GM18511 (cell line): ENCODE data around the gene MIF4GD.
"Not testable (repeated sequence)": the region's sequence is repeated elsewhere in the genome, so short reads cannot be mapped to it uniquely, and the experiment has no call there.

ENCODE experiments used
- ATAC-seq: cut with Tn5 transposase; IDR thresholded peaks from one replicate; pipeline ENCODE4 v1.9.1; 2021; ENCODE audit warnings: mild to moderate bottlenecking, moderate library complexity; ENCODE audit not compliant: unreplicated experiment

MIF4GD gene

DNA sequence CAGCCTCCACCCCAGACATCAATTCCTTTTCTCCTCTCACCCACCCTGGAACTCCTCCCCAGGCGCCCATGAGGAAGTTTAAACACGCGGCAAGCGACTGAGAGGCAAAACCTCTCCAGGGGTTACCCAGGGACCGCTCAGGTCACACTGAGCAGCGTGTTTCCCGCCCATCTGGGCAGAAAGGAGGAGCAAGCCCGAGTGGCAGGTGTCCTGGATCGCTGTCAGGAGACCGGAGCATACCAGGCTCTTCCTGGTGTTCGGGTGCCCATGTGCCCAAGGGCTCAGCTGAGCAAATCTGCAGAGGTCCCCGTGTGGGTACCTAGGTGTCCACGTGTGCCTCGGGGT lies 17.7 kb upstream of the MIF4GD start:
- peak; percentile 21 for ATAC-seq

DNA sequence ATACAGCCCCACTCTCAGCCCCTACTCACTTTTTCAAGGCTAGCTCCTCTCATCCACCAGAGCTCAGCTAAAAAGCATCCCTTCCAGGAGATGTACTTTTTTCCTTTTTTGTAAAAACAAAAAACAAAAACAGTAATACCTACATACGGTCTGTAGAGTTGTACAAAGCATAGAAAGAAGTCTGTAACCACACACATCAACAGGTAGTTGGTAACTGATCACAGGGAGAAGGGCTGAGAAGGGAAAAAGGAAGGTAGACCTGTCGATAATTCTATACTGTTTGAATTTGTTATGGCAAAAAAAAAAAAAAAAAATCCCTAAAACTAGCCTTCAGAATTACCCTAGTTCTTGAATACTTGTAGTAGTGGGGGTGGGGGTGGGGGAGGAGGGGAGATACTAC lies 17.3 kb upstream of the MIF4GD start:
- no peak for ATAC-seq

DNA sequence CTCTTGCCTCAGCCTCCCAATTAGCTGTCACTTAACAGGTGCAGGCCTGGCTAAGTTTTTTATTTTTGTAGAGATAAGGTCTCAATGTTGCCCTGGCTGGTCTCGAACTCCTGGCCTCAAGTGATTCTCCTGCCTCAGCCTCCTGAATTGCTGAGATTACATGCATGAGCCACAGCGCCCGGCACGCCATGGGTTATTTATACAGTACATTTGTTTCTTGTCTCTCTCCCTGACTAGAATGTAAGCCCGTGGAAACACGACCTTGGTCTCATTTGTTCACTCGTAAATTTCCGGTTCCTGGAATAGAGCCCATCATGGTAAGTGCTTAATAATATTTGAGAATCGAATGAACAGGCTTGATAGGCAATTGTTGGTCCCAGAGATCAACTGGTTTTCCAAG lies 16.2 kb upstream of the MIF4GD start:
- no peak for ATAC-seq

DNA sequence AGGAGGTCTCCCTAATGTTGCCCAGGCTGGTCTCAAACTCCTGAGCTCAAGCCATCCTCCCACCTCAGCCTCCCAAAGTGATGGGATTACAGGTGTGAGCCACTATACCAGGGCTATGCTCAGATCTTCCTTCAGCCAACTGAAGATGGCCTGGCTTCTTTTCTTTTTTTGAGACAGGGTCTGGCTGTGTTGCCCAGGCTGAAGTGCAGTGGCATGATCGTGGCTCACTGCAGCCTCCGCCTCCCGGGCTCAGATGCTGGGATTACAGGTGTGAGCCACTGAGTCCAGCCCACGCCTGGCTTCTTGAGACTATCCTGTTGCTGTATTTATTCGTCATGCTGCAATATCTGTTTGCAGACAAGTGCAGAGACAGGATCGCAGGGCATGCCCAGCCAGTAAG lies 14.1 kb upstream of the MIF4GD start:
- no peak for ATAC-seq

DNA sequence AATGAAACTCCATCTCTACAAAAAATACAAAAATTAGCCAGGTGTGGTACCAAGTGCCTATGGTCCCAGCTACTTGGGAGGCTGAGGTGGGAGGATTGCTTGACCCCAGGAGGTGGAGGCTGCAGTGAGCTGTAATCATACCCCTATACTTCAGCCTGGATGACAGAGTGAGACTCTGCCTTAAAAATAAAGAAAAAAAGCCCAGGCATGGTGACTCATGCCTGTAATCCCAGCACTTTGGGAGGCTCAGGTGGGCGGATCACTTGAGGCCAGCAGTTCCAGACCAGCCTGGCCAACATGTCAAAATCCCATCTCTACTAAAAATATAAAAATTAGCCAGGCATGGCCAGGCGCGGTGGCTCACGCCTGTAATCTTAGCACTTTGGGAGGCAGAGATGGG lies 9.2 kb upstream of the MIF4GD start:
- ATAC-seq: not testable (repeated sequence)

DNA sequence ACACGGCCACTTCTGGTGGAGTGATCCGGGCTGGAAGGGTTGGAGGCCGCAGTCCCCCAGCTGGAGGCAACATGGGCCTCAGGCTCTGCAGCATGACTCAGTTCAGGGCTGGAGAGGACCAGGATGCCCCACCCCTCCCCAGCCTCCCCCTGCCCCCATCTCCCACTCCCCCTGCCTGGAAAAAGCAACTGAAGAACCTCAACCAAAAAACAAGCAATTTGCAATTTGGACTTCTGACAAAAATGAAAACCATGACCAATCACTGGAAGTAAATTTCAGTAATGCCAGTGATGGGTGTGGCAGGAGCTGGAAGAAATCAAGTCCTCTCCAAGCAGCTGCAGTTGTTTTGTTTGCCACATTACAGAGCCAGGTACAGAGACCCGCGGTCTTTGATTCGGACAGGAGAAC lies 6.6 kb upstream of the MIF4GD start:
- ATAC-seq: no peak

DNA sequence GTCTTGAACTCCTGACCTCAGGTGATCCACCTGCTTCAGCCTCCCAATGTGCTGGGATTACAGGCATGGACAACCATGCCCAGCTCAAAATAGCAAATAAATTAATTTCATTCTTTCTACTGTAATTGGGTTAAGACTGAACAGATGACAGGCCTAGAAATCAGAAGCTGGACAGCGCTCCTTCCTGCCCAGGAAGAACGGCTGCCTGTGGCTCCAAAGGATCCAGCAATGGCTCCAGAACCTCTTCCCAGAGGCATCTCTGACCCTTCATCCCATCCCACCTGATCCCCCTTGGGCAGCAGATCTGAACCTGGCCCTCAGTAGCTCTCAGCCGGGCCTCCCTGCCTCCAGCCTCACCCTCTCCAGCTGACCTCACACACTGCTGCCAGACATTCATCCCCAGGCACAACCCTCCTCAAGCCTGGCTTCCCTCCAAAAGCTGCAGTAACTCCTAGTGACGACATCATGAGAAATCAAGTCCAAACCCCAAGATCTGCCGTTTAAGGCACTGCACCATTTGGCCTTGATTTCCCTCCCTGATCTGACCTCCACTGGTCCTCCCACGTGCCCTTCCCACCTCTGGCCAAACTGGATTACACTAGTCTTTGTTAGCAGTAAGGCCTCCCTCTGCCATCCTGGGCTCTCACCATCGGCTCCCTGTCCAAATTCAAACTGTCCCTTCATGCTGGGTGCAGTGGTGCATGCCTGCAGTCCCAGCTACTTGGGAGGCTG lies 3.1 kb upstream of the MIF4GD start:
- ATAC-seq: no peak

DNA sequence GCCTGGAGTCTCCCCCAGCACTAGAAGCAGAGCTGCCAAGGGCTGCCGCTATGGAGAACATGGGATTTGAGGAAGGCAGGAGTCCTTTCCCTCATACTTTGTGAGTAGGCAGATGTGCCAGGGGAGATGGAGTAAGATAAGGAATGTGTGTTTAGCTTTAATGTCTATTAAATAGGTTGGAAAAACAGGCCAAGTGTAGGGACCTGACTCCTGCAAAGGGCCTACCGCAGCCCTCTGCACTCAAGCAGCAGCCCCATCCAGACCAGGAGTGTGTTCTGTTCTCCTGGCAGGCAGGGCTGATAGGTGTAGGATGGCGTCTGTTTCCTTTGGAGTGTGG lies 1.8 kb upstream of the MIF4GD start:
- ATAC-seq: no peak

DNA sequence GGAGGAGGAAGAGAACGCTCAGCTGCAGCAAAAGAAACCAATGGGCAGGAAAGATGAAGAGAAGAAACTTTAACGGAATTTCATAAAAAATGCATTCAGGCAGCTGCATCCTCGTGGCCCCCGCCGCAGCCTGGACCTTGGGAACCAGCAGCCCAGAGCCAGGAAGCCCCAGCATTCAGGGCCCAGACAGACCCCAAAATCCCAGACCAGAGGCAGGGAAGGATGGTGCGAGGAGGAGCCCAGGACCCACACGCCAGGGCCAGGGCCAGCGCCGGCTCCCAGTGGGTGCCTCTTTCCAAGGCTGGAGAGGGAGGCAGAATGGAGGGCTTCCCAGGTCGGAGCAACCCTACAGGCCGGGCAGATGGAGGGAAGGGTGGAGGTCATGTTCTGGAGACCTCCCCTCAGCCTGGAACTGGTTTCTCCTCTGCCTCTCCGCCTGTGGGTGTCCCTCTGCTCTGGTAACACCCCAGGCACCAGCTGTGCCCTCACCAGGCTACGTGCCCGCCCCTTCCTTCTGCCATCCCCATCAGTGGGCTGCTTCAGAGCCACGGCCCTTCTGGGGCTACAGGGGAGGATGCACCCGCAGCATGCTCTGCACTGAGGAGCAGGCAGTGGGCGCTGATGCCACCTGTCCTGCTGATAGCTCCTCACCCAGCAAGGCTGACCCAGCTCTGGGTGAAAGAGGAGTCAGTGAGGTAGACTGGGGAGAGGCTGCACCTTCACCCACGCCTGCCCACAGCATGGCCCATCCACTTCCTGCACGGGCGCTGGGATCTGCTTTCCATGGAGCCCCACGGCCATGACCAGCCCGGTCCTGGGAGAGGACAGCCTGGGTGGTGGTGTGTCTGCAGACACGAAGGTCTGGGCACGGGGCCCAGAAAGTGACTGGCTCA lies 1.2 kb upstream of the MIF4GD start:
- ATAC-seq: no peak

DNA sequence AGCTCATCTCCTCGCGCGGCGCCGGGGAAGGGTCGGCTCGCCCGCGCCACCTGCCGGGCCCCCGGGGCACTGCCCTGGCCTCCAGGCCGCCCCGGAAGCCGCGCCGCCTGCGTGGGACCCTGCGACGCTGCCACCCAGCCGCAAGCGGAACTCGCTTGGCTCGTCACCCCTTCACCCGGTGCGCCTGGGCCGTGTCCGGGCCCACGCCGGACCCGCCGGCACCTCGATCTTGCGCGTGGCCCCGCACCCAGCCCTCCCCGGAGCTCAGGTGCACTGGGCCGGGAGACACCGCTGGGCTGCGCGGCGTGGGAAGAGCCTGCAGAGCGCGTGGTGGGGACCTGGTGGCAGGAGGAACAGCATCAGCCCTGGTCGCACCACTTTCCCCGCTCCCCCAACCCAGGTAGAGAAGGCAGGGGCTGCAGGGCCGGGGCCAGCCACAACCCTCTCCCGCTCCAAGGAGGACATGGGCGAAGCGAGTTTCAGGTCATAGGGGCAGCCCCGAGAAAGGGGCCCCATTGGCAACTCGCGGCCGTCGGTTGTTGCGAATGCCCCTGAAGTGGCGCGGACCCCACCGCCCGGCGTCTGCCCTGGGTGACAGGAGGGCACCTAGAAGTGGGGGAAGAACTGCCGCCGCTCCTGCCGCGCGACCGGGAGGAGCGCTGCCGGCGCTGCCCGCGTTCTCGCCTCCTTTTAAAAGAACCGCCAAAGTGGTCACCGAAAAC lies 363 bp upstream of the MIF4GD start:
- peak; percentile 70 for ATAC-seq

DNA sequence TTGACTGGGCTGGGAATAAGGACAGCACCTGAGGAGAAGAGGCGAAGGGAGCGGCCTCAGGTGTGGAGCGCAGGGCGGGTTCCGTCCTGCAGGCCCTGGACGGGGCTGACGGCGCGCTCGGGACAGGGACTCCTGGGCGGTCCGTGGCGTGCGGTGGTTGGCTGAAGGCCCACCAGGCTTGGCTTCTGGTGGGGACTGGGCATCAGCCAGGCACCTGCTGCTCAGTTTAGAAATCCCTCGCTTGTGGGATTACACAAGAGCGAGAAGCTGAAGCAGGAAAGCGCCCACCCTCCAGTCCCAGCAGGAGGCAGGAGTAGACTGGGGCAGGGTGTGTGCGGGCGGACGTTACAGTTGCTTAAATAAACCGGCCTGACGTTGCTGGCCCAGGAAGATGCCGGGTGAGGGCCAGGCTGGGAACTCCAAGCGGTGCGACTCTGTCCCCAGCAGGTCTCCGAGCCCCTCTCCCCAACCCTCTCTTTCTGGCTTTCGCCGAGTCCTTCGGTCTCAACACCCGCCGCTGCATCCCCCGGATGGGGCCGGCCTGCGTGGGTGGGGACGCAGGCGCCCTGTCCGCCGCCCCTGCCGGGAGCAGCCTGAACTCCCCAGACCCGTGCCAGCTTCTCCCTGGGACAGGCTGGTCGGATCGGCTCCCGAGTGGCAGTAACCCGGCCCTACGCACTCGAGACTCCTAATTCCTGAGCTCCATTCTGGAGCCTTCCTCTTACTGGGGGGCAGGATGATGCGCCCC lies 639 bp downstream of the MIF4GD start:
- ATAC-seq: peak; percentile 57

DNA sequence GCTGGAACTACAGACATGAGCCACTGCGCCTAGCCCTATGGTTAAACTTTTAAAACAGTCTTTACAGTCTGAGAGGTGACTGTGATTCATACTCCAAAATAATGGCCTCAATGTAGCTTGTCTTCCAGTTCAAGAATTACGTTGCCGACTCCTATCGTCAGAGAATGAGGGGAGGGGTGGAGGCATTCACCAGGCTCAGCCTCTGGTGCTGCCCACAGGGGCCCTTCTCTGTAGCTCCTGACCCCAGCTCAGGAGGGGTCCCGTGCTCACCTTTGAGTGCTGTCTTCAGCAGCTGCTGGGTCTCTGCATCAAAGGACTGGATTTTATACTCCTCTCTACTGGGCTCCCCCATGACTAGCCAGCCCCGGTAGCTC lies 1.2 kb downstream of the MIF4GD start:
- no peak for ATAC-seq

DNA sequence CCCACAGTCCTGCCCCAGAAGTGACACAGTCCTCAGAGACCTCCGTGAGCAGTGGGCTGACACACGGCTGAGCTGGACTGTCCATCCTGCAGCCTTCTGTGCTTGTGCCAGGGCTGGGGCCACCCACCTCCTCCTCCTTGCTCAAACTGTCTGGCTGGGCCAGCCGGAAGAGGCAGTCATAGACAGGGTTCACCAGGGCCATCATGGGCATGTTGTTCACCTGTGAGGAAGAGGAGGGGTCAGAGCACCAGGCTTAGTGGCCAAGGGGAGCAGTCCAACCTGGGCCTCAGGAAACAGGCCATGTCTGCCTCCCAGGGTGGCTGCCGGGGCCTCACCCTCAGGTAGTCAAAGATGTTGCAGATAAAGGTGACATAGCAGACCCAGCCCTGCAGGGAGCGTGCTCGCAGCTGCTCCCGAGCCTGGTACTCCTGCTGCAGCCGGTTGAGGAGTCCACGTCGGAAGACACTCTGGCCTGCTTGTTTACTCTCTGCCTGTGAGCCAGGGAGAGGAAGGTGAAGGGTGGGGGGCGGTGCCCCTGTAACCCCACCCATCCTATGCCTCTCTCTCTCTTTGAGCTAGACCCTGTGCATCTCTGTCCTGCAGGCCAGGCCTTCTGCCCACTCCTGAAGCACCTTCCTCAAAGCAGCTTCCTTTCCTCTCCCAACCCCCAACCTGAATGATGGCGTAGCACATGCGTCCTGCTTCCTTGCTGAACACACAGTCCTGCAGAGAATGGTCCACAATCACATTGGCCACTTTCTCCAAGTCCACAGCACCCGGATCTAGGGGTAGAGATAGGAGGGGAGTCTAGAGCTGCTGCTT lies 3.4 kb downstream of the MIF4GD start:
- ATAC-seq: no peak

DNA sequence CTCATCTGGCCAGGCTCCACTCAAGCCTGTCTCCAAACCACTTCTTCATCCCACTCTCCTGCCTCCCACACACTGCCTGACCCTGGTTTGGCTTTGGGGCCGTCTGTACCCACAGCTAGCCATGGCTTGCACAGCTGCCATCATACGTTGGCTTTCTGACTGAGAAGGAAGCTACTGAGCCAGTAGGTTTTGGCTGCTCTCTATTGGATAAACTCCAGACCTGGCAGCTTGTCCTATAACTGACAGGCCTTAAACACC lies 3.9 kb downstream of the MIF4GD start:
- no peak for ATAC-seq

DNA sequence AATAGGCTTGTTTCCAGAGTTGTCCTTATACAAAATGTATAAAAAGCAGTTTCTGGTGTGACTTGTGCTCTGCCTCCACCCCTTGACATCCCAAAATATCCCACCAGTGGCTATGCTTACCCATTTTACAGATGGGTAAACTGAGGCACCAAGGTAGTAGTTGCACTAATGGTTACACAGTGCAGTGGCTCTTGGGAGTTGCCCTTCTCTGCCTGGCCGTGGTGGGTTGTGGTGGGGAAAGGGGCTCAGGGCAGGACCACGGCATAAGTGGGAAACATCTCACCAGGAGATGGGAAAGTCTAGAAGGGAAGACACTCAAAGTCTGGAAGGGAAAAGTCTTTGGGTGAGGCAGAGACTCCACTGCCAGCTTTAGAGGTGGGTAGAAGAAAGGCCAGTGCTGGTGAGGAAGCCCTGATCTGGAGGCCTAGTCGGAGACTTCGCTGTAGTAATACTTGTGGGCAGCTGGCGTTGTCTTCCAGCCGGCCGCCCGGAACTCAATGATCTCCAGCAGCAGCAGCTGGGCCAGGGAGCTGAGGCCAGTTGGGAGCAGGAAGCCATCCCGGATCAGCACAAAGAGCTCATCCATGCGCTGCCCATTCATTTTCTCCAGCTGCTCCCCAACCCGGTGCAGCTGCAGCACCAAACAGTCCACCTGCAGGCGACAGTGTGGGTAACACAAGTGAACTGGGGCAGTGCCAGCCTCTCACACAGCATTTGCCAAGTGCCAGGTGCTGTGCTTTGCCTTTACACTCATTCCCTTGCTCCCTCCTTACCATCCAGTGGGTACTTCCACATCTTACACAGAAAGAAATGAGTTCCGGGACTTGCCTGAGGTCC lies 4.5 kb downstream of the MIF4GD start:
- ATAC-seq: no peak

DNA sequence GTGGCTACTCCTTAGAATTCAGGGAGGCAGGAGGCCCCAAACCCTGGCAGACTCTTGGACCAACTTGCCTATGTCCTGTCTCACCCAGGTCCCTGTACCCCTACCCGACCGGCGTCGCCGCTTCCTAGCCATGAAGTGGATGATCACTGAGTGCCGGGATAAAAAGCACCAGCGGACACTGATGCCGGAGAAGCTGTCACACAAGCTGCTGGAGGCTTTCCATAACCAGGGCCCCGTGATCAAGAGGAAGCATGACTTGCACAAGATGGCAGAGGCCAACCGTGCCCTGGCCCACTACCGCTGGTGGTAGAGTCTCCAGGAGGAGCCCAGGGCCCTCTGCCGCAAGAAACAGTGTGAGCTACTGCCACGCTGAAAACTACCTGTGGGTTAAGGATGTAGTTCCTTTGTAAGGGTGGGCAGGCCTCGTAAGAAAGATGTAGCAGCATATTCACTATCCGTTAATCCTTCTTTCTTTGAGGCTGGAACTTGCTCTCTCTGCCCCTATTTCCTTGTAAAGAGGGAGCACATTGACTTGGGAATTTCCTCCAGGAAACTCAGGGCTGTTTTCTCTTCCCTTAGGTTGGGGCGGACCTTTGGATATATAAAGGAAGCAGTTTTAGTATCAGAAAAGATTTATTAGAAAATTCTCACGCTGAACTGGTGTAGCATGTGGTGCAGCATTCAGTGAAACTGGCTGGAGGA lies 5.3 kb downstream of the MIF4GD start:
- ATAC-seq: no peak

DNA sequence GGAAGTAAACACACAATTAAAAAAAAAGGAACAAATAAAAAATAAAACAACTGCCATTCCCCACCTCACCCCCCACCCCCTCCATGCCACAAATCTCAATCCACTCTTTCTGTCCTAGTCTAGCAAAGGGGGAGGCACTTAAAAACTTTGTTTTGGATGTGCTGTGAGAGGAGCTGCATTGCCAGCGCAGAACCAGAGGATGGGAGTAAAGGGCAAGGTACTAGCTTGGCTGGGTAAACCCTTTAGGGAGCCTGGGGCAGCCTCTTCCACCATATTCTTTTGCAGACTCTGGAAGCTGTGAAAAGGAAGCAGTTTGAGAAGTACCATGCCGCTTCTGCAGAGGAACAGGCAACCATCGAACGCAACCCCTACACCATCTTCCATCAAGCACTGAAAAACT lies 8.0 kb downstream of the MIF4GD start:
- no peak for ATAC-seq

DNA sequence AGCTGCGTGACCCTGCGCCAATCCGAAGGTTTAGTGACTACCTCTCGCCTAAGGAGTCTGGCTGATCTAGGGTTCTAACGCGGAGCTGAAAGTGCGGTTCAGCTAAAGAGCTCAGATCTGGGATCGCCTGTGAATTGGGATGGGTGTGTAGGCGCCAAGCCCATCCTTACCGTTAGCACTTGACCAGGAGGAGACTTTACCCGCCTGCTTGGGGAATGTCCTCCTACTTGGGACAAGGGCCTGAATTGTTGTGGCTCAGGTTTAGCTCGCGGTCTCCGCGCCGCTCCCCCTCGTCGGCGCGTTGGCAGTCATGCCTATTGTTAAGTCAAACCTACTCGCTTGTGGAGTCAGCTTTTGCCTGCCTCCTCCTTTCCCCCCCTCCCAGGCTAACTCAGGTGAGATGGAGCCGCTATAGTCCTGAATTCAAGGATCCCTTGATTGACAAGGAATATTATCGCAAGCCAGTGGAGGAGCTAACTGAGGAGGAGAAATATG lies 8.9 kb downstream of the MIF4GD start:
- ATAC-seq: no peak
